Thyroid gland (tissue), 4 donors: ENCODE results near the gene ODC1. TPM values are rescaled to one million over a fixed set of nuclear protein-coding genes. Genes with fewer than 3 reads are reported as not detected.
A peak's percentile ranks its signal among the peaks of the same experiment; 100 is the strongest.

ENCODE experiments used
- DNase-seq, 2 donors: peaks; one replicate each; pipeline ENCODE4 v3.0.0-alpha.2; 2019
- H3K27ac ChIP-seq, 3 donors: fragments of 200-600 bp; sonication (generic); 1 replicate in 2 of 3; 2 replicates in 1 of 3; pipeline ENCODE4 v1.5.1; 2016 to 2019; ENCODE audit warnings: mild to moderate bottlenecking in 1 of 3, moderate library complexity in 1 of 3
- H3K27me3 ChIP-seq: fragments of 200-600 bp; sonication (generic); one replicate; pipeline ENCODE4 v1.5.1; 2019
- H3K36me3 ChIP-seq, 2 donors: fragments of 200-600 bp; sonication (generic); one replicate each; pipeline ENCODE4 v1.5.1; 2016 to 2019
- H3K4me1 ChIP-seq, 2 donors: fragments of 200-600 bp; sonication (generic); one replicate each; pipeline ENCODE4 v1.5.1; 2017 to 2019
- H3K4me3 ChIP-seq, 3 donors: fragments of 200-600 bp; sonication (generic); replicated peaks in 1 of 3; 1 replicate in 2 of 3; 2 replicates in 1 of 3; pipeline ENCODE4 v1.5.1; 2016; ENCODE audit warnings: mild to moderate bottlenecking in 1 of 3
- H3K9me3 ChIP-seq: fragments of 200-600 bp; sonication (generic); one replicate; pipeline ENCODE4 v1.5.1; 2017
- CTCF ChIP-seq, 6 experiments: fragments of 200-600 bp in 3 of 6; fragments of 450-650 bp in 3 of 6; sonication (generic) in 3 of 6; IDR thresholded peaks; one replicate each; pipeline ENCODE4 v1.5.1; 2016 to 2019; ENCODE audit warnings: antibody characterized with exemption in 6 of 6, mild to moderate bottlenecking in 2 of 6, inconsistent platforms in 1 of 6, moderate library complexity in 1 of 6
- POLR2A ChIP-seq, 2 donors: fragments of 450-650 bp; IDR thresholded peaks; one replicate each; pipeline ENCODE4 v1.6.1; 2017; ENCODE audit warnings: antibody characterized with exemption in 2 of 2, mild to moderate bottlenecking in 2 of 2, moderate library complexity in 1 of 2
- WGBS, 2 donors: methylation state at CpG; one replicate each; pipeline ENCODE4 v1.1.5; 2017; 5-methylcytosine and 5-hydroxymethylcytosine counted together
- intact Hi-C: fragments of 100-400 bp; cut with DNase I; formaldehyde crosslinking; loops from one replicate; pipeline ENCODE4 v1.15.1; 2023
- total RNA-seq, 4 donors: library from RNA; depleted of rRNA; stranded (reverse); fragments of >200 nt; gene quantifications; one replicate each; pipeline ENCODE4 v1.2.3, GENCODE V29; 2016

Gene ODC1
- total RNA-seq, 4 donors from 2014 or later: 72.0 to 126 (median 84.9) TPM

GRCh38 chr2:10408649-10409579 lies 39.2 kb downstream of the ODC1 start:
- DNase-seq: peak; percentile 87 to 92
- peaks cover 24 to 66% of the 10 kb centered on the region in 2 donors for H3K4me1 ChIP-seq
- peak in 1 of 2 donors; percentile 34 for TF ChIP-seq POLR2A (IDR thresholded peaks at IDR 0.05)
- TF ChIP-seq CTCF (IDR thresholded peaks at IDR 0.05): peak; percentile 88 to 98 (median 94)
- no peaks in the 10 kb centered on the region for H3K9me3 ChIP-seq
- no peaks in the 10 kb centered on the region for H3K27me3 ChIP-seq
- 25 to 27% methylated on average over 21 to 22 of the region's 24 CpGs for WGBS, 2 donors
- no peak overlapping the region for H3K4me3 ChIP-seq
- intact Hi-C loops: loop anchor here (5.0 kb wide), 2 partner anchors 107 to 122 kb away; partner anchors contain the start of gene HPCAL1
- H3K27ac ChIP-seq: peak overlapping the region; percentile 40 to 88 (median 61)
- H3K36me3 ChIP-seq: no peaks in the 10 kb centered on the region

- no peak overlapping the region for H3K4me3 ChIP-seq
- no peaks in the 10 kb centered on the region for H3K36me3 ChIP-seq
- no peaks in the 10 kb centered on the region for H3K27me3 ChIP-seq
- TF ChIP-seq CTCF (IDR thresholded peaks at IDR 0.05) (peak in 1 of 6 experiments; percentile 9), POLR2A (IDR thresholded peaks at IDR 0.05) (no peak)
- H3K27ac ChIP-seq: peak overlapping the region; percentile 40 to 88 (median 61)
- H3K4me1 ChIP-seq: peaks cover 24 to 58% of the 10 kb centered on the region in 2 donors
- WGBS, 2 donors: 45 to 46% methylated on average over 11 of the region's 11 CpGs
- H3K9me3 ChIP-seq: no peaks in the 10 kb centered on the region
- DNase-seq: peak; percentile 90 to 92
- intact Hi-C loops: loop anchor here (5.0 kb wide), 2 partner anchors 106 to 121 kb away; partner anchors contain the start of gene HPCAL1
These were observed 40.1 kb downstream of the ODC1 start for GRCh38 chr2:10407841-10408648.

GRCh38 chr2:10407432-10407831 lies 40.7 kb downstream of the ODC1 start:
- H3K4me3 ChIP-seq: no peak overlapping the region
- no peaks in the 10 kb centered on the region for H3K27me3 ChIP-seq
- no peaks in the 10 kb centered on the region for H3K9me3 ChIP-seq
- peaks cover 24 to 59% of the 10 kb centered on the region in 2 donors for H3K4me1 ChIP-seq
- DNase-seq: no peak
- H3K27ac ChIP-seq: peak overlapping the region in 2 of 3 donors; percentile 61 to 88
- intact Hi-C loops: loop anchor here (5.0 kb wide), 2 partner anchors 105 to 120 kb away; partner anchors contain the start of gene HPCAL1
- 80 to 86% methylated on average over 4 of the region's 4 CpGs for WGBS, 2 donors
- no peaks in the 10 kb centered on the region for H3K36me3 ChIP-seq
- TF ChIP-seq CTCF (IDR thresholded peaks at IDR 0.05) (no peak), POLR2A (IDR thresholded peaks at IDR 0.05) (no peak)

- Histone ChIP-seq H3K9me3 (no peaks in the 10 kb centered on the region), H3K4me3 (no peak overlapping the region), H3K4me1 (peaks cover 24 to 63% of the 10 kb centered on the region in 2 donors), H3K36me3 (no peaks in the 10 kb centered on the region), H3K27me3 (no peaks in the 10 kb centered on the region), H3K27ac (peak overlapping the region in 2 of 3 donors; percentile 18 to 88)
- TF ChIP-seq POLR2A (IDR thresholded peaks at IDR 0.05) (no peak), CTCF (IDR thresholded peaks at IDR 0.05) (no peak)
- no peak for DNase-seq
- intact Hi-C loops: loop anchor here (5.0 kb wide), 2 partner anchors 104 to 119 kb away; partner anchors contain the start of gene HPCAL1
- 80 to 82% methylated on average over 18 of the region's 18 CpGs for WGBS, 2 donors
These were observed 41.5 kb downstream of the ODC1 start for GRCh38 chr2:10406491-10407188.
